ENCODE results near the gene GARIN5A.

- TF ChIP-seq CTCF (IDR thresholded peaks at IDR 0.05 in 2 of 3, conservative IDR thresholded peaks at IDR 0.05 in 1 of 3; ENCODE audit: insufficient read depth in 2 of 3, low read depth in 1 of 3, low read length in 3 of 3) (no peak), SREBF2 (CRISPR knock-in tag; IDR thresholded peaks at IDR 0.05) (no peak), ARID2 (IDR thresholded peaks at IDR 0.05) (no peak), ZNF436 (CRISPR knock-in tag; IDR thresholded peaks at IDR 0.05) (no peak), POLR2A (conservative IDR thresholded peaks at IDR 0.05) (no peak), ATF3 (IDR thresholded peaks at IDR 0.05) (no peak), ATF3 (CRISPR knock-in tag; conservative IDR thresholded peaks at IDR 0.05) (no peak), ZBTB26 (CRISPR knock-in tag; IDR thresholded peaks at IDR 0.05) (no peak), MXI1 (IDR thresholded peaks at IDR 0.05; ENCODE audit: low read depth, low read length) (no peak), HDAC2 (IDR thresholded peaks at IDR 0.05) (no peak), YY1 (IDR thresholded peaks at IDR 0.05; ENCODE audit: borderline replicate concordance in 1 of 3, control insufficient read depth in 1 of 3, extremely low read depth in 1 of 3, insufficient read depth in 3 of 3, insufficient read length in 1 of 3, insufficient replicate concordance in 2 of 3, low read depth in 1 of 3, low read length in 2 of 3) (no peak), TCF7L2 (IDR thresholded peaks at IDR 0.05; ENCODE audit: low read depth, low read length) (no peak), ZFX (CRISPR knock-in tag; IDR thresholded peaks at IDR 0.05) (no peak), NBN (IDR thresholded peaks at IDR 0.05; ENCODE audit: low read depth) (no peak), POLR2B (IDR thresholded peaks at IDR 0.05; ENCODE audit: low read depth, partially characterized antibody) (no peak)
Observed at GRCh38 chr19:50475736-50476223, 868 bp downstream of the GARIN5A start.
